IMR-90 (cell line): Measurements from ENCODE around the gene NTM.

Experiments used
- BHLHE40 ChIP-seq: fragments of 150-350 bp; IDR thresholded peaks from 2 replicates; pipeline ENCODE4 v1.6.1; 2016; ENCODE audit warnings: mild to moderate bottlenecking, low read depth, low read length
- MAZ ChIP-seq: IDR thresholded peaks from 2 replicates; pipeline ENCODE4 v1.6.1; 2012; ENCODE audit warnings: low read depth, mild to moderate bottlenecking, low read length, improper control_type of control experiment, moderate library complexity, borderline replicate concordance
- MXI1 ChIP-seq: IDR thresholded peaks from 2 replicates; pipeline ENCODE4 v1.6.1; 2012; ENCODE audit warnings: low read depth, mild to moderate bottlenecking, low read length, moderate library complexity, borderline replicate concordance
- POLR2A ChIP-seq: IDR thresholded peaks from 2 replicates; pipeline ENCODE4 v1.6.1; 2012; ENCODE audit warnings: mild to moderate bottlenecking, low read depth, low read length
- SMC3 ChIP-seq: fragments of 150-350 bp; IDR thresholded peaks from 2 replicates; pipeline ENCODE4 v1.6.1; 2016; ENCODE audit warnings: low read depth, mild to moderate bottlenecking, antibody characterized with exemption, low read length, moderate library complexity
- TF ChIP-seq, protein P1 (sequence below): conservative IDR thresholded peaks from 2 replicates; pipeline ENCODE4 v1.5.1; 2012; ENCODE audit warnings: mild to moderate bottlenecking, low read depth, low read length, improper control_type of control experiment
- TF ChIP-seq, protein P2 (sequence below): fragments of 150-350 bp; IDR thresholded peaks from 2 replicates; pipeline ENCODE4 v1.6.1; 2017; ENCODE audit warnings: mild to moderate bottlenecking, antibody characterized with exemption, low read length, low read depth

DNA sequence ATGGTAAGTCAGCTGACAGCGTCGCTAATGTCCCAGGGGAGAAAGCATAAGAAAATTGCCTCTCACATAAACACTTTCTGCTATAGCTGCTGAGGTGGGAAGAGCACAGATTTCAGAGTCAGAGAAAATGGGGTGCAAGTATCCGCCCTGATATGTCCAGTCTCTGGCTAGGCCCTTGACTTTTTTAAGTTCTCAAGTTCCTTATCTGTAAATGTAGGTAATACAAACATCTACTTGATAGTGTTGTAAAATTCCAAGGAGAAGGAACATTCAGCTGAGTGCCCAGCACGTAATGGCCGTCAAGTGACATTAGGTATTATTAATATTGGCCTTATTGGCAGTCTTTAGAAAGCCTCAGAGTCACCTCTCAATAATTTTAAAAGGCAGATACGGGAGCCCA is 143.6 kb downstream of the NTM start:
- TF ChIP-seq SMC3: no peak
- TF ChIP-seq, protein P1, sequence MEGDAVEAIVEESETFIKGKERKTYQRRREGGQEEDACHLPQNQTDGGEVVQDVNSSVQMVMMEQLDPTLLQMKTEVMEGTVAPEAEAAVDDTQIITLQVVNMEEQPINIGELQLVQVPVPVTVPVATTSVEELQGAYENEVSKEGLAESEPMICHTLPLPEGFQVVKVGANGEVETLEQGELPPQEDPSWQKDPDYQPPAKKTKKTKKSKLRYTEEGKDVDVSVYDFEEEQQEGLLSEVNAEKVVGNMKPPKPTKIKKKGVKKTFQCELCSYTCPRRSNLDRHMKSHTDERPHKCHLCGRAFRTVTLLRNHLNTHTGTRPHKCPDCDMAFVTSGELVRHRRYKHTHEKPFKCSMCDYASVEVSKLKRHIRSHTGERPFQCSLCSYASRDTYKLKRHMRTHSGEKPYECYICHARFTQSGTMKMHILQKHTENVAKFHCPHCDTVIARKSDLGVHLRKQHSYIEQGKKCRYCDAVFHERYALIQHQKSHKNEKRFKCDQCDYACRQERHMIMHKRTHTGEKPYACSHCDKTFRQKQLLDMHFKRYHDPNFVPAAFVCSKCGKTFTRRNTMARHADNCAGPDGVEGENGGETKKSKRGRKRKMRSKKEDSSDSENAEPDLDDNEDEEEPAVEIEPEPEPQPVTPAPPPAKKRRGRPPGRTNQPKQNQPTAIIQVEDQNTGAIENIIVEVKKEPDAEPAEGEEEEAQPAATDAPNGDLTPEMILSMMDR: no peak
- TF ChIP-seq POLR2A: no peak
- TF ChIP-seq, protein P2, sequence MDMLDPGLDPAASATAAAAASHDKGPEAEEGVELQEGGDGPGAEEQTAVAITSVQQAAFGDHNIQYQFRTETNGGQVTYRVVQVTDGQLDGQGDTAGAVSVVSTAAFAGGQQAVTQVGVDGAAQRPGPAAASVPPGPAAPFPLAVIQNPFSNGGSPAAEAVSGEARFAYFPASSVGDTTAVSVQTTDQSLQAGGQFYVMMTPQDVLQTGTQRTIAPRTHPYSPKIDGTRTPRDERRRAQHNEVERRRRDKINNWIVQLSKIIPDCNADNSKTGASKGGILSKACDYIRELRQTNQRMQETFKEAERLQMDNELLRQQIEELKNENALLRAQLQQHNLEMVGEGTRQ: no peak
- no peak for TF ChIP-seq BHLHE40
- TF ChIP-seq MAZ: no peak
- no peak for TF ChIP-seq MXI1
